Uterus (tissue), 2 donors: ENCODE data around the gene ZSCAN12.

Experiments used
- POLR2A ChIP-seq, 2 donors: fragments of 450-650 bp; IDR thresholded peaks; one replicate each; pipeline ENCODE4 v1.6.1; 2016; ENCODE audit warnings: antibody characterized with exemption in 2 of 2, mild to moderate bottlenecking in 1 of 2, moderate library complexity in 1 of 2
- TF ChIP-seq, protein P1 (sequence below), 4 experiments: fragments of 200-600 bp in 2 of 4; fragments of 450-650 bp in 2 of 4; sonication (generic) in 2 of 4; IDR thresholded peaks; one replicate each; pipeline ENCODE4 v1.5.1; 2016 to 2019; ENCODE audit warnings: antibody characterized with exemption in 4 of 4, mild to moderate bottlenecking in 2 of 4, moderate library complexity in 1 of 4

DNA sequence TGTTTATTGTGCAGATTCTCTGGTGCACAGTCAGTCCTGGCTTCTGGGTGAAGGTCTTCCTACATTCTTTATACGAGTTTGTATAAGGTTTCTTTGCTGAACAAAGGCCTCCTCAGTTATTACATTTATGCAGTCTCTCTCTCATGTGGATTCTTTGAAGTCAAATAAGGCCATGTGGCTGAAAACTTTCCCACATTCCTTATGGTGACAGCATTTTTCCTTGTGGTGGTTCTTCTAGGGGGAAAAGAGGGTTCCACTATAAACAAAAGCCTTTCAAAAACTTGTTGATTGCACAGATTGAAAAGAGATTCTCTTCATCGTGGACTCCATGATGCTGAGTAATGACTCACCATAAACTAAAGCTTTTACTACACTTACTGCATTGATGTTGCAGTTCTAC lies 19.2 kb downstream of the ZSCAN12 start:
- TF ChIP-seq, protein P1, sequence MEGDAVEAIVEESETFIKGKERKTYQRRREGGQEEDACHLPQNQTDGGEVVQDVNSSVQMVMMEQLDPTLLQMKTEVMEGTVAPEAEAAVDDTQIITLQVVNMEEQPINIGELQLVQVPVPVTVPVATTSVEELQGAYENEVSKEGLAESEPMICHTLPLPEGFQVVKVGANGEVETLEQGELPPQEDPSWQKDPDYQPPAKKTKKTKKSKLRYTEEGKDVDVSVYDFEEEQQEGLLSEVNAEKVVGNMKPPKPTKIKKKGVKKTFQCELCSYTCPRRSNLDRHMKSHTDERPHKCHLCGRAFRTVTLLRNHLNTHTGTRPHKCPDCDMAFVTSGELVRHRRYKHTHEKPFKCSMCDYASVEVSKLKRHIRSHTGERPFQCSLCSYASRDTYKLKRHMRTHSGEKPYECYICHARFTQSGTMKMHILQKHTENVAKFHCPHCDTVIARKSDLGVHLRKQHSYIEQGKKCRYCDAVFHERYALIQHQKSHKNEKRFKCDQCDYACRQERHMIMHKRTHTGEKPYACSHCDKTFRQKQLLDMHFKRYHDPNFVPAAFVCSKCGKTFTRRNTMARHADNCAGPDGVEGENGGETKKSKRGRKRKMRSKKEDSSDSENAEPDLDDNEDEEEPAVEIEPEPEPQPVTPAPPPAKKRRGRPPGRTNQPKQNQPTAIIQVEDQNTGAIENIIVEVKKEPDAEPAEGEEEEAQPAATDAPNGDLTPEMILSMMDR (IDR thresholded peaks at IDR 0.05): no peak
- TF ChIP-seq POLR2A (IDR thresholded peaks at IDR 0.05): no peak
